SK-N-SH (cell line): ENCODE data around the gene TBC1D8. TPM values are rescaled to one million over a fixed set of nuclear protein-coding genes. Genes with fewer than 3 reads are reported as not detected.

ENCODE experiments used
- CTCF ChIA-PET: fragments of 300-600, 350-600 bp; formaldehyde crosslinking; extraction: SDS; loops from one replicate; lab custom pipeline; 2021; lab: Yijun Ruan, JAX
- POLR2A ChIA-PET: fragments of 350-600 bp; sonication (Branson Sonifier 250); formaldehyde crosslinking; extraction: SDS; loops from one replicate; lab custom pipeline; 2020; ENCODE audit warnings: antibody characterized with exemption, inconsistent platforms; lab: Yijun Ruan, JAX
- DNase-seq: peaks from one replicate; pipeline ENCODE4 v3.0.0; 2012
- H2AFZ ChIP-seq: fragments of 200-600 bp; sonication (generic); 2 replicates; pipeline ENCODE4 v1.8.1; 2016; ENCODE audit warnings: antibody characterized with exemption, mild to moderate bottlenecking, low read depth
- H3F3A ChIP-seq: fragments of 200-600 bp; sonication (generic); replicated peaks from 2 replicates; pipeline ENCODE3; 2016; ENCODE audit warnings: antibody characterized with exemption, mild to moderate bottlenecking; ENCODE audit not compliant: insufficient read depth
- H3K27ac ChIP-seq, 2 experiments: fragments of 200-500 bp in 1 of 2; fragments of 200-600 bp in 1 of 2; sonication (Bioruptor generic) in 1 of 2; sonication (generic), shearing (Covaris generic) in 1 of 2; 2 replicates each; pipeline versions ENCODE4 v1.5.1 to v1.6.1; 2014 to 2016; ENCODE audit warnings: low read depth in 2 of 2, inconsistent platforms in 1 of 2, low read length in 1 of 2, mild to moderate bottlenecking in 1 of 2, mixed read lengths in 1 of 2
- H3K27me3 ChIP-seq: fragments of 200-600 bp; sonication (generic), shearing (Covaris generic); 2 replicates; pipeline ENCODE4 v1.6.1; 2016; ENCODE audit warnings: mixed run types; ENCODE audit not compliant: insufficient read depth
- H3K36me3 ChIP-seq, 2 experiments: fragments of 200-500 bp in 1 of 2; fragments of 200-600 bp in 1 of 2; sonication (Bioruptor generic) in 1 of 2; sonication (generic) in 1 of 2; replicated peaks in 1 of 2; 2 replicates each; pipeline versions ENCODE3 to v1.5.1; 2014 to 2016; ENCODE audit warnings: low read length in 1 of 2, mild to moderate bottlenecking in 1 of 2; ENCODE audit not compliant: insufficient read depth in 2 of 2, control insufficient read depth in 1 of 2
- H3K4me1 ChIP-seq, 2 experiments: fragments of 200-500 bp in 1 of 2; fragments of 200-600 bp in 1 of 2; sonication (Bioruptor generic) in 1 of 2; sonication (generic), shearing (Covaris generic) in 1 of 2; 2 replicates each; pipeline versions ENCODE4 v1.5.1 to v1.6.1; 2014 to 2016; ENCODE audit warnings: low read depth in 1 of 2, low read length in 1 of 2, mixed run types in 1 of 2; ENCODE audit not compliant: insufficient read depth in 2 of 2, control insufficient read depth in 1 of 2
- H3K4me2 ChIP-seq: fragments of 200-600 bp; sonication (generic), shearing (Covaris generic); 2 replicates; pipeline ENCODE4 v1.6.1; 2017; ENCODE audit warnings: mixed run types
- H3K4me3 ChIP-seq, 2 experiments: fragments of 200-500 bp in 1 of 2; fragments of 200-600 bp in 1 of 2; sonication (Bioruptor generic) in 1 of 2; sonication (generic), shearing (Covaris generic) in 1 of 2; 2 replicates each; pipeline versions ENCODE4 v1.5.1 to v1.8.1; 2014 to 2016; ENCODE audit warnings: low read depth in 2 of 2, inconsistent platforms in 1 of 2, low read length in 1 of 2, mild to moderate bottlenecking in 1 of 2, mixed read lengths in 1 of 2, moderate library complexity in 1 of 2
- H3K79me2 ChIP-seq: fragments of 200-600 bp; sonication (generic); 2 replicates; pipeline ENCODE4 v1.8.1; 2017; ENCODE audit warnings: mild to moderate bottlenecking; ENCODE audit not compliant: insufficient read depth
- H3K9ac ChIP-seq: fragments of 200-600 bp; sonication (generic); 2 replicates; pipeline ENCODE4 v1.6.1; 2017; ENCODE audit warnings: mixed run types
- H3K9me2 ChIP-seq: fragments of 200-600 bp; sonication (generic); 2 replicates; pipeline ENCODE4 v1.6.1; 2017; ENCODE audit warnings: mixed run types
- H3K9me3 ChIP-seq: fragments of 200-600 bp; sonication (generic); 2 replicates; pipeline ENCODE4 v1.6.1; 2017; ENCODE audit warnings: mixed run types, mild to moderate bottlenecking, moderate library complexity
- H4K20me1 ChIP-seq: fragments of 200-600 bp; sonication (generic); 2 replicates; pipeline ENCODE4 v1.6.1; 2017; ENCODE audit warnings: mild to moderate bottlenecking, mixed run types; ENCODE audit not compliant: insufficient read depth
- CHD2 ChIP-seq: fragments of 150-350 bp; IDR thresholded peaks from 2 replicates; pipeline ENCODE4 v1.6.1; 2018; ENCODE audit warnings: low read length; ENCODE audit not compliant: partially characterized antibody
- FOSL2 ChIP-seq: IDR thresholded peaks from 2 replicates; pipeline ENCODE4 v1.4.0; 2012; ENCODE audit warnings: low read depth, mild to moderate bottlenecking, moderate library complexity, borderline replicate concordance
- FOXM1 ChIP-seq: IDR thresholded peaks from 2 replicates; pipeline ENCODE4 v1.4.0; 2012; ENCODE audit warnings: low read depth, mild to moderate bottlenecking
- GATA2 ChIP-seq: sonication (generic); formaldehyde crosslinking; IDR thresholded peaks from 2 replicates; pipeline ENCODE4 v1.5.0; 2020; ENCODE audit warnings: mild to moderate bottlenecking, missing genetic modification reagents
- JUND ChIP-seq: IDR thresholded peaks from 2 replicates; pipeline ENCODE4 v1.4.0; 2012
- POLR2AphosphoS5 ChIP-seq: IDR thresholded peaks from 2 replicates; pipeline ENCODE4 v1.6.1; 2012; ENCODE audit warnings: low read depth, low read length
- RAD21 ChIP-seq: IDR thresholded peaks from 2 replicates; pipeline ENCODE4 v1.6.1; 2012; ENCODE audit warnings: mild to moderate bottlenecking, low read length
- RCOR1 ChIP-seq: fragments of 150-350 bp; IDR thresholded peaks from 2 replicates; pipeline ENCODE4 v1.6.1; 2017; ENCODE audit warnings: antibody characterized with exemption, low read length
- RFX5 ChIP-seq: IDR thresholded peaks from 2 replicates; pipeline ENCODE4 v1.6.1; 2012; ENCODE audit warnings: mild to moderate bottlenecking, improper control_type of control experiment, low read length
- SIN3A ChIP-seq: IDR thresholded peaks from 2 replicates; pipeline ENCODE4 v1.6.1; 2012; ENCODE audit warnings: low read depth, mild to moderate bottlenecking, low read length, moderate library complexity, borderline replicate concordance
- TAF1 ChIP-seq: IDR thresholded peaks from 2 replicates; pipeline ENCODE4 v1.6.1; 2012; ENCODE audit warnings: low read depth, mild to moderate bottlenecking, low read length, moderate library complexity, borderline replicate concordance
- TCF12 ChIP-seq: IDR thresholded peaks from 2 replicates; pipeline ENCODE4 v1.4.0; 2012
- TEAD4 ChIP-seq: IDR thresholded peaks from 2 replicates; pipeline ENCODE4 v1.4.0; 2012; ENCODE audit warnings: mild to moderate bottlenecking, borderline replicate concordance; ENCODE audit not compliant: insufficient read depth
- WGBS: methylation state at CpG from one replicate; pipeline ENCODE4 v1.1.6; 2017; ENCODE audit warnings: low lambda C conversion rate; 5-methylcytosine and 5-hydroxymethylcytosine counted together
- polyA plus RNA-seq, 3 experiments: library from polyadenylated mRNA; depleted of rRNA; stranded (reverse); fragments of >200 nt; gene quantifications; 2 replicates each; pipeline ENCODE4 v1.2.3, GENCODE V29; 2012
- TF ChIP-seq, protein P1 (sequence below): IDR thresholded peaks from 2 replicates; pipeline ENCODE4; 2012
- TF ChIP-seq, protein P2 (sequence below): fragments of 150-350 bp; IDR thresholded peaks from 2 replicates; pipeline ENCODE4 v1.6.1; 2017; ENCODE audit warnings: antibody characterized with exemption, low read length, low read depth, borderline replicate concordance
- TF ChIP-seq, protein P3 (sequence below): IDR thresholded peaks from 2 replicates; pipeline ENCODE4 v1.6.1; 2012; ENCODE audit warnings: mild to moderate bottlenecking, low read depth, low read length, moderate library complexity

TBC1D8 gene
- polyA plus RNA-seq, 1 of the 3 experiments (the other 2 are of a cell fraction): 5.3 TPM

DNA sequence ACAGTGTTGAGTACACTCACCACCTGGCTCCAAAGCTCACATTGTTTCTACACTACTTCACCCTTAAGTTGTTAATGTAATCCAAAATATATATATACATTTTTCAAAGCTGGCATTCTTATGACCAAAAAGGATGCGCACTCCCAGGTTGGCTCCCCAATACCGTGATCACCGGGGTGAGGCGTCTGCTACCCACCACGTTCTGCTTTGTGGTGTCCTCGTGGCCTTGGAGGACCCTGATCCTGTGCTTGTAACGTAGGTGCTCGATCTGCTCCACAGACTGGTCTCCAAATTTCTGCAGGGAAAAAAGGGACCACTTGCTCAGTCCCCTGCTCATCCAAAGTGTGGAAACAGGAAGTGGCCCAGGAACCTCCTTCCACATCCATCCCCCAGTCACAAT, 123.3 kb downstream of the TBC1D8 start:
- POLR2A ChIA-PET: no interaction called here
- H4K20me1 ChIP-seq: no peaks in the 10 kb centered on the region
- no peak for DNase-seq
- H3K9me2 ChIP-seq: no peaks in the 10 kb centered on the region
- H3K27ac ChIP-seq: no peak overlapping the region
- H3K4me2 ChIP-seq: no peak overlapping the region
- no peak overlapping the region for H3K9ac ChIP-seq
- WGBS: 94% methylated on average over 8 of the region's 8 CpGs
- H3K4me1 ChIP-seq: no peaks in the 10 kb centered on the region; a peak in 1 of 4 replicates
- H3K36me3 ChIP-seq: no peaks in the 10 kb centered on the region
- no peaks in the 10 kb centered on the region for H3K27me3 ChIP-seq
- TF ChIP-seq TEAD4 (no peak), RCOR1 (no peak)
- TF ChIP-seq, all 33 proteins: peak for 0
- H2AFZ ChIP-seq: no peak overlapping the region
- no peaks in the 10 kb centered on the region for H3F3A ChIP-seq
- H3K79me2 ChIP-seq: no peaks in the 10 kb centered on the region
- H3K9me3 ChIP-seq: no peaks in the 10 kb centered on the region
- CTCF ChIA-PET: interaction anchor here (1.9 to 3.9 kb wide), 5 partner anchors 9 to 178 kb away, joined by 9 to 17 read pairs (median 11); no protein-coding TSS in a partner anchor
- H3K4me3 ChIP-seq: no peak overlapping the region

DNA sequence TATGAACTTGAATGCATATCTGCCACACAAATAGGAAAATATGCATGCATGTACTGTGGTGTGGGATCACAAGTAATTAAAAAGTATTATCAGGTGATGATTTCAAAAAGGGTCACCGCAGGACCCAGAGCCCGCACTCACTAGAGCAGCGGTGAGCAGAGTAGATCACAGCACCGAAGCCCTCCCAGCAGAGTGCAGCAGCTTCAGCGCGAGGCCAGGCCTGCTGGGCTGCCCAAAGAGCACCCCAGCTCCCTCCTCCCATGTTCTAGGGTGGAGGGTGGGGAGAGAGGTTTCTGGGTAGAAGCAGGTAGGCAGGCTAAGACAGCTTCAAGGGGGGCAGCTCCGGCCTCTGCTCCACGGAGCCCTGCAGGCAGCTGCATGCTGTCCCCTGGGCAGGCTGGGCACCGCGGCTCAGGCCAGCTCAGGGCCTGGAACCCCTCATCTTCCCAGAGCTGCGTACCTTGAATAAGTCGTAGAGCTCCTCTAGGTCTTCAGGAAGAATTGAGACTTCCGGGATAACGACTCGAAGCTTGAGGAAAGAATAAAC, 124.2 kb downstream of the TBC1D8 start:
- Histone ChIP-seq H3F3A (no peaks in the 10 kb centered on the region), H3K4me1 (no peaks in the 10 kb centered on the region; a peak in 1 of 4 replicates), H3K27ac (no peak overlapping the region), H3K27me3 (no peaks in the 10 kb centered on the region), H3K9ac (no peak overlapping the region), H4K20me1 (no peaks in the 10 kb centered on the region), H3K4me2 (no peak overlapping the region), H3K4me3 (no peak overlapping the region), H2AFZ (no peak overlapping the region), H3K36me3 (peaks cover 0 to under 1% of the 10 kb centered on the region in 2 experiments), H3K79me2 (no peaks in the 10 kb centered on the region), H3K9me2 (no peaks in the 10 kb centered on the region), H3K9me3 (no peaks in the 10 kb centered on the region)
- 97% methylated on average over 14 of the region's 15 CpGs for WGBS
- ChIA-PET POLR2A (interaction anchor here (1.3 kb wide), 1 partner anchor 25 kb away, joined by 3 read pairs; the partner anchor contains the start of gene RPL31), CTCF (interaction anchor here (1.9 to 3.9 kb wide), 5 partner anchors 9 to 179 kb away, joined by 9 to 17 read pairs (median 11); no protein-coding TSS in a partner anchor)
- no peak for DNase-seq
- TF ChIP-seq FOSL2 (no peak), CHD2 (no peak)

DNA sequence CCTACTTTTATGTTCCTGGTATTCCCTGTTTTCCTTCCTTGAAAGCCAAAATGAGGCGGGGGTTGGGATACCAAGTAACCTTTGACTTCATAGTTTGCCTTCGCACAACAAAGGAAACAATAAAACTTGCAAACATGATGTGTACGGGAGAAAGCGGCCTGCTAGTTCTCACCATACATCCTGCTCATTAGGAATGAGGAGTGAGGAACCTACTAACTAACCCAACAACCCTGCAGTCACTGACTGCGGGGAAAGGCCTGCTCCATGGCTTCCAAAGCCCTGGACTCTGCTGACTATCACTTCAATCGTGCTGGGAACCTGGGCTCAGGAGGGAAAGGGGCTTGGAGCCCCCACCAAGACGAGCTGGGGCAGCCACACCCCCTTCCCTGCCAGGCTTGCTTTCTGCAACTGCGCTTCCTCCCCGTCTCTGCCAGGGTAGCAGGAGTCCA, 124.9 kb downstream of the TBC1D8 start:
- ChIA-PET CTCF (interaction anchor here (1.1 to 3.9 kb wide), 7 partner anchors 10 to 179 kb away, joined by 4 to 17 read pairs (median 11); no protein-coding TSS in a partner anchor), POLR2A (interaction anchor here (1.3 kb wide), 1 partner anchor 24 kb away, joined by 3 read pairs; the partner anchor contains the start of gene RPL31)
- no peaks in the 10 kb centered on the region for H3K79me2 ChIP-seq
- no peak for TF ChIP-seq RFX5
- TF ChIP-seq SIN3A: no peak
- TF ChIP-seq TCF12: no peak
- no peak for TF ChIP-seq JUND
- no peak for TF ChIP-seq TAF1
- no peak for TF ChIP-seq TEAD4
- TF ChIP-seq FOSL2: no peak
- TF ChIP-seq, protein P1, sequence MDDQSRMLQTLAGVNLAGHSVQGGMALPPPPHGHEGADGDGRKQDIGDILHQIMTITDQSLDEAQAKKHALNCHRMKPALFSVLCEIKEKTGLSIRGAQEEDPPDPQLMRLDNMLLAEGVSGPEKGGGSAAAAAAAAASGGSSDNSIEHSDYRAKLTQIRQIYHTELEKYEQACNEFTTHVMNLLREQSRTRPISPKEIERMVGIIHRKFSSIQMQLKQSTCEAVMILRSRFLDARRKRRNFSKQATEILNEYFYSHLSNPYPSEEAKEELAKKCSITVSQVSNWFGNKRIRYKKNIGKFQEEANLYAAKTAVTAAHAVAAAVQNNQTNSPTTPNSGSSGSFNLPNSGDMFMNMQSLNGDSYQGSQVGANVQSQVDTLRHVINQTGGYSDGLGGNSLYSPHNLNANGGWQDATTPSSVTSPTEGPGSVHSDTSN: no peak
- TF ChIP-seq POLR2AphosphoS5: no peak
- no peak for TF ChIP-seq GATA2 (CRISPR knock-in tag)
- TF ChIP-seq RAD21: no peak
- TF ChIP-seq, protein P2, sequence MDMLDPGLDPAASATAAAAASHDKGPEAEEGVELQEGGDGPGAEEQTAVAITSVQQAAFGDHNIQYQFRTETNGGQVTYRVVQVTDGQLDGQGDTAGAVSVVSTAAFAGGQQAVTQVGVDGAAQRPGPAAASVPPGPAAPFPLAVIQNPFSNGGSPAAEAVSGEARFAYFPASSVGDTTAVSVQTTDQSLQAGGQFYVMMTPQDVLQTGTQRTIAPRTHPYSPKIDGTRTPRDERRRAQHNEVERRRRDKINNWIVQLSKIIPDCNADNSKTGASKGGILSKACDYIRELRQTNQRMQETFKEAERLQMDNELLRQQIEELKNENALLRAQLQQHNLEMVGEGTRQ: no peak
- TF ChIP-seq FOXM1: no peak
- TF ChIP-seq, protein P3, sequence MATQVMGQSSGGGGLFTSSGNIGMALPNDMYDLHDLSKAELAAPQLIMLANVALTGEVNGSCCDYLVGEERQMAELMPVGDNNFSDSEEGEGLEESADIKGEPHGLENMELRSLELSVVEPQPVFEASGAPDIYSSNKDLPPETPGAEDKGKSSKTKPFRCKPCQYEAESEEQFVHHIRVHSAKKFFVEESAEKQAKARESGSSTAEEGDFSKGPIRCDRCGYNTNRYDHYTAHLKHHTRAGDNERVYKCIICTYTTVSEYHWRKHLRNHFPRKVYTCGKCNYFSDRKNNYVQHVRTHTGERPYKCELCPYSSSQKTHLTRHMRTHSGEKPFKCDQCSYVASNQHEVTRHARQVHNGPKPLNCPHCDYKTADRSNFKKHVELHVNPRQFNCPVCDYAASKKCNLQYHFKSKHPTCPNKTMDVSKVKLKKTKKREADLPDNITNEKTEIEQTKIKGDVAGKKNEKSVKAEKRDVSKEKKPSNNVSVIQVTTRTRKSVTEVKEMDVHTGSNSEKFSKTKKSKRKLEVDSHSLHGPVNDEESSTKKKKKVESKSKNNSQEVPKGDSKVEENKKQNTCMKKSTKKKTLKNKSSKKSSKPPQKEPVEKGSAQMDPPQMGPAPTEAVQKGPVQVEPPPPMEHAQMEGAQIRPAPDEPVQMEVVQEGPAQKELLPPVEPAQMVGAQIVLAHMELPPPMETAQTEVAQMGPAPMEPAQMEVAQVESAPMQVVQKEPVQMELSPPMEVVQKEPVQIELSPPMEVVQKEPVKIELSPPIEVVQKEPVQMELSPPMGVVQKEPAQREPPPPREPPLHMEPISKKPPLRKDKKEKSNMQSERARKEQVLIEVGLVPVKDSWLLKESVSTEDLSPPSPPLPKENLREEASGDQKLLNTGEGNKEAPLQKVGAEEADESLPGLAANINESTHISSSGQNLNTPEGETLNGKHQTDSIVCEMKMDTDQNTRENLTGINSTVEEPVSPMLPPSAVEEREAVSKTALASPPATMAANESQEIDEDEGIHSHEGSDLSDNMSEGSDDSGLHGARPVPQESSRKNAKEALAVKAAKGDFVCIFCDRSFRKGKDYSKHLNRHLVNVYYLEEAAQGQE: no peak

More for the DNA sequence above, 124.9 kb downstream of the TBC1D8 start:
- Histone ChIP-seq H3K4me3 (no peak overlapping the region), H2AFZ (no peak overlapping the region), H3F3A (no peaks in the 10 kb centered on the region), H3K27me3 (no peaks in the 10 kb centered on the region), H3K36me3 (peaks cover 0 to 5% of the 10 kb centered on the region in 2 experiments), H3K4me1 (no peaks in the 10 kb centered on the region; a peak in 1 of 4 replicates), H3K4me2 (no peak overlapping the region), H3K9me3 (no peaks in the 10 kb centered on the region), H4K20me1 (no peaks in the 10 kb centered on the region), H3K27ac (no peak overlapping the region), H3K9me2 (no peaks in the 10 kb centered on the region), H3K9ac (no peak overlapping the region)
- WGBS: 92% methylated on average over 7 of the region's 9 CpGs
- no peak for DNase-seq
